Lower leg skin (tissue), 3 donors: ENCODE measurements around the gene MC1R.
"Not testable (repeated sequence)": the region's sequence is repeated elsewhere in the genome, so short reads cannot be mapped to it uniquely, and the experiment has no call there.

Experiments used
- POLR2A ChIP-seq, 2 donors: fragments of 450-650 bp; IDR thresholded peaks; one replicate each; pipeline ENCODE4 v1.6.1; 2016 to 2017; ENCODE audit warnings: antibody characterized with exemption in 2 of 2, mild to moderate bottlenecking in 1 of 2, moderate library complexity in 1 of 2
- TF ChIP-seq, protein P1 (sequence below), 3 donors: fragments of 450-650 bp; IDR thresholded peaks; one replicate each; pipeline ENCODE4 v1.5.1; 2016; ENCODE audit warnings: antibody characterized with exemption in 3 of 3, mild to moderate bottlenecking in 3 of 3, moderate library complexity in 2 of 3

DNA sequence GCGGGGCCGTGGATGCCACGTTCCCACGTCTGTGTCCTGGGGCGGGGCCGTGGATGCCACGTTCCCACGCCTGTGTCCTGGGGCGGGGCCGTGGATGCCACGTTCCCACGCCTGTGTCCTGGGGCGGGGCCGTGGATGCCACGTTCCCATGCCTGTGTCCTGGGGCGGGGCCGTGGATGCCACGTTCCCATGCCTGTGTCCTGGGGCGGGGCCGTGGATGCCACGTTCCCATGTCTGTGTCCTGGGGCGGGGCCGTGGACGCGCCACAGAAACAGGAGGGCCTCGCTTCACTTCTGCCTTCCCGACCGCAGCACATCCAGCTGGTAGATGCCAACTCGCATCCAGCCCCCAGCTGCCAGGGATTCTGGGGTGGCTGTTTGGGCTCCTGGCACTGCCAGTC is 15.4 kb downstream of the MC1R start:
- TF ChIP-seq, protein P1, sequence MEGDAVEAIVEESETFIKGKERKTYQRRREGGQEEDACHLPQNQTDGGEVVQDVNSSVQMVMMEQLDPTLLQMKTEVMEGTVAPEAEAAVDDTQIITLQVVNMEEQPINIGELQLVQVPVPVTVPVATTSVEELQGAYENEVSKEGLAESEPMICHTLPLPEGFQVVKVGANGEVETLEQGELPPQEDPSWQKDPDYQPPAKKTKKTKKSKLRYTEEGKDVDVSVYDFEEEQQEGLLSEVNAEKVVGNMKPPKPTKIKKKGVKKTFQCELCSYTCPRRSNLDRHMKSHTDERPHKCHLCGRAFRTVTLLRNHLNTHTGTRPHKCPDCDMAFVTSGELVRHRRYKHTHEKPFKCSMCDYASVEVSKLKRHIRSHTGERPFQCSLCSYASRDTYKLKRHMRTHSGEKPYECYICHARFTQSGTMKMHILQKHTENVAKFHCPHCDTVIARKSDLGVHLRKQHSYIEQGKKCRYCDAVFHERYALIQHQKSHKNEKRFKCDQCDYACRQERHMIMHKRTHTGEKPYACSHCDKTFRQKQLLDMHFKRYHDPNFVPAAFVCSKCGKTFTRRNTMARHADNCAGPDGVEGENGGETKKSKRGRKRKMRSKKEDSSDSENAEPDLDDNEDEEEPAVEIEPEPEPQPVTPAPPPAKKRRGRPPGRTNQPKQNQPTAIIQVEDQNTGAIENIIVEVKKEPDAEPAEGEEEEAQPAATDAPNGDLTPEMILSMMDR (IDR thresholded peaks at IDR 0.05) = not testable (repeated sequence)
- not testable (repeated sequence) for TF ChIP-seq POLR2A (IDR thresholded peaks at IDR 0.05)
